GM23248 (cell line): Measurements from ENCODE around the gene HEPACAM.

Experiments
- EZH2 ChIP-seq: fragments of 200-600 bp; sonication (generic); IDR thresholded peaks from 2 replicates; pipeline ENCODE4 v1.6.1; 2018; ENCODE audit warnings: antibody characterized with exemption, mild to moderate bottlenecking; ENCODE audit not compliant: insufficient read depth, poor library complexity, severe bottlenecking
- EZH2phosphoT487 ChIP-seq: fragments of 200-600 bp; sonication (generic); IDR thresholded peaks from 2 replicates; pipeline ENCODE4 v1.6.1; 2018; ENCODE audit warnings: antibody characterized with exemption, moderate library complexity, mild to moderate bottlenecking, low read depth; ENCODE audit not compliant: insufficient read depth

DNA sequence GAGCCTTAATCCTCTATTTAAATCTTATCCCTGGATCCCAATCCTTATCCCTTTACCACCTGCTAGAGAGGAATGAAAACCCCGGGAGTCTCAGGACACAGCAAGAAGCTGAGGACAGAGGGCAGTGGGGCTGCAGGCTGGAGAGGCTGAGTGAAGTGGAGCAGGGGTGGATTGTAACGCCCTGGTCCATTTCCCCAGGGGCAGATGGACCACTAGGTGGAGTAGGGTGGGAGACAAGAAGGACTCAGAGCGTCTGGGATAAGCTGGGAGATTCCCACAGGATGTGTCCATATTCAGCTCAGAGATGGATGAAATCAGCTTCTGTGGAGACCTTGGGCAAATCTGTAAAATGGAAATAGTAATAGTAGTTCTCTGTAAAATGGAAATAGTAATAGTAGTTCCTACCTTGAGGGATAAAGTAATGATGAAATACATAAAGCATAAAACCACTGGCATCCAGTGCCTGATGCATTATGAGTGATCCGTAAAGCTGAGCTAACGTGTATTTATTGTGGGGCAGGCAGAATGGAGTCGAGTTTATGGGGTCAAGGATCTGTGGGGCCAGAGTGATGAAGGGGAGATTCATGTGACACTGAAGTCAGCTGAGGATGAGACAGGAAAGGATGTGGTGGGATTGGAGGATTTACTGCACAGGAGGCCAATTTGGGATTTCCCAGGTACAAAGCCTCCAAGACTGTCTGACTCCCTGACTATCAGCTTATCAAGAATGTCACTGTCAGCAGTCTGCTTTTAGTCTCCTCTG lies 36.3 kb downstream of the HEPACAM start:
- TF ChIP-seq EZH2phosphoT487 (no peak), EZH2 (no peak)
